ENCODE data around the gene PPID. TPM values are rescaled to one million over a fixed set of nuclear protein-coding genes. Genes with fewer than 3 reads are reported as not detected.
"Not testable (repeated sequence)": the region's sequence is repeated elsewhere in the genome, so short reads cannot be mapped to it uniquely, and the experiment has no call there.

Gene PPID
- total RNA-seq, 1 donor from 2014 or later = 27.8 TPM

DNA sequence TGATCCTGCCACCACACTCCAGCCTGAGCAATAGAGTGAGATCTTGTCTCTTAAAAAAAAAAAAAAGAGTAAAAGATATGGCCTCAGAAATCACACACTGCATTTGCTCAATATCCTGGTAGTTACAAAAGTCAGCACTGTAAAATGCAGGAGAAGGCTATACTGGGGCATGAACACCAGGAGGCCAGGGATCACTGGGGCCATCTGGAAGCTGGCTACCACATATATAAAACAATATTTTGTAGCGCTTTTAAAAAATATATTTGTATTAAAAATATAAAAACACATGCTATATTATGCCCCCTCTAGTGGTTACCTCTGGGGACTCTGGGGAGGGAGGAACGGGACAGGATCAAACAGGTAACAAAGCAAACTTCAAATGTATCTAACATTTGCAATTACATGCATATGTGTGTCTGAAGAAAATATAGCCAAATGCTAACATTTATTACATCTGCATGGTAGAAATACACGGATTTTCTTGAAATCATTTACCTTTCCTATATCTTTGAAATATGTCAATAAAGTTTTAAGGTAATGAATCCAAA is 55.5 kb downstream of the PPID start:
- Mint-ChIP-seq H3K9me3 (ENCODE audit: unreplicated experiment) (no peaks in the 10 kb centered on the region), H3K27me3 (ENCODE audit: low read depth, unreplicated experiment) (no peaks in the 10 kb centered on the region)

DNA sequence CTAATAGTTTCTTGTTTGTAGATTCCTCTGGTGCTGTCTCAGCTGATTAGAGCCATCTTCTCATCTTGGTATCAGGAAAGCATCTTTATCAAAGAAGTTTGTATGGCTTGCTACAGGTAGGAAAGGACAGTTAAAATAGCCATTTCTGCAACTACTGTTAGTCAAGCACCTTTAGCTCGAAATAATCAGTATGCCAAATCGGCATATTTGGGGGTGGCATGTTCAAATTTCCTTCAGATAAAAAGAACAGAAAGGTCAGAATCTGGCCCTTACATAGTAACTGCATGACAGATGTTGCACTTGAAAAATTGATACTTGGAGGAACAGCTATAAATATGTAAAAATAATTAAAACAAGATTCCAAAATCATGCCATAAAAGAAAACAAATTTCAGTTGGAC is 56.3 kb downstream of the PPID start:
- no peak overlapping the region for H2AFZ ChIP-seq (ENCODE audit: low read depth, low read length)
- Mint-ChIP-seq H3K27ac (ENCODE audit: unreplicated experiment) (no peak overlapping the region), H3K36me3 (ENCODE audit: low read depth, unreplicated experiment) (peaks cover 6% of the 10 kb centered on the region)

More for the DNA sequence above, 55.5 kb downstream of the PPID start:
- Histone ChIP-seq H4K20me1 (ENCODE audit: insufficient read depth, low read length) (no peaks in the 10 kb centered on the region), H3K4me3 (ENCODE audit: insufficient read depth, low read depth, low read length) (no peak overlapping the region), H3K4me2 (ENCODE audit: low read length) (no peak overlapping the region), H3K9me3 (ENCODE audit: insufficient read depth, low read depth, low read length) (no peaks in the 10 kb centered on the region), H3K27me3 (ENCODE audit: insufficient read depth, low read length) (no peaks in the 10 kb centered on the region), H3K4me1 (ENCODE audit: insufficient read depth, low read length) (peaks cover 7% of the 10 kb centered on the region), H3K36me3 (ENCODE audit: insufficient read depth, low read length) (no peaks in the 10 kb centered on the region), H3K79me2 (ENCODE audit: insufficient read depth, low read length) (peaks cover 53% of the 10 kb centered on the region), H3K27ac (ENCODE audit: low read depth, low read length) (no peak overlapping the region), H2AFZ (ENCODE audit: low read depth, low read length) (no peak overlapping the region), H3K9ac (ENCODE audit: low read length) (no peak overlapping the region)
- H3K4me3 Mint-ChIP-seq (ENCODE audit: unreplicated experiment) = no peak overlapping the region
- FAIRE-seq (no peak), DNase-seq (ENCODE audit: low read depth) (no peak)
- no peak overlapping the region for H3K27ac Mint-ChIP-seq (ENCODE audit: unreplicated experiment)
- peaks cover 6% of the 10 kb centered on the region for H3K36me3 Mint-ChIP-seq (ENCODE audit: low read depth, unreplicated experiment)
- no peak for TF ChIP-seq EZH2 (IDR thresholded peaks at IDR 0.05; ENCODE audit: insufficient read depth, low read length)
- TF ChIP-seq, protein P1, sequence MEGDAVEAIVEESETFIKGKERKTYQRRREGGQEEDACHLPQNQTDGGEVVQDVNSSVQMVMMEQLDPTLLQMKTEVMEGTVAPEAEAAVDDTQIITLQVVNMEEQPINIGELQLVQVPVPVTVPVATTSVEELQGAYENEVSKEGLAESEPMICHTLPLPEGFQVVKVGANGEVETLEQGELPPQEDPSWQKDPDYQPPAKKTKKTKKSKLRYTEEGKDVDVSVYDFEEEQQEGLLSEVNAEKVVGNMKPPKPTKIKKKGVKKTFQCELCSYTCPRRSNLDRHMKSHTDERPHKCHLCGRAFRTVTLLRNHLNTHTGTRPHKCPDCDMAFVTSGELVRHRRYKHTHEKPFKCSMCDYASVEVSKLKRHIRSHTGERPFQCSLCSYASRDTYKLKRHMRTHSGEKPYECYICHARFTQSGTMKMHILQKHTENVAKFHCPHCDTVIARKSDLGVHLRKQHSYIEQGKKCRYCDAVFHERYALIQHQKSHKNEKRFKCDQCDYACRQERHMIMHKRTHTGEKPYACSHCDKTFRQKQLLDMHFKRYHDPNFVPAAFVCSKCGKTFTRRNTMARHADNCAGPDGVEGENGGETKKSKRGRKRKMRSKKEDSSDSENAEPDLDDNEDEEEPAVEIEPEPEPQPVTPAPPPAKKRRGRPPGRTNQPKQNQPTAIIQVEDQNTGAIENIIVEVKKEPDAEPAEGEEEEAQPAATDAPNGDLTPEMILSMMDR (IDR thresholded peaks at IDR 0.05; ENCODE audit: insufficient read depth, low read depth, low read length) = peak; percentile 73
- peaks cover 8% of the 10 kb centered on the region for H3K4me1 Mint-ChIP-seq (ENCODE audit: low read depth, unreplicated experiment)

DNA sequence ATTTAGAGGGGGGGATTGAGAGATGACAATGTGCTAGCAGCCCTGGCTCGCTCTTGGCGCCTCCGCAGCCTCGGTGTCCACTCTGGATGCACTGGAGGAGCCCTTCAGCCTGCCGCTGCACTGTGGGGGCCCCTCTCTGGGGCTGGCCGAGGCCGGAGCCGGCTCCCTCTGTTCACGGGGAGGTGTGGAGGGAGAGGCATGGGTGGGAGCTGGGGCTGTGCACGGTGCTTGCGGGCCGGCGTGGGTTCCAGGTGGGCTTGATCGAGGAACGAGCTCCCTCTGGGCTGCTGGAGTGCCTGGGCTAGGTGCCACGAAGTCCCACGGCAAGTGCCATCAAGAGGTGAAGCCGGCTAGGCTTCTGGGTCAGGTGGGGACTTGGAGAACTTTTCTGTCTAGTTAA is 58.4 kb downstream of the PPID start:
- no peaks in the 10 kb centered on the region for H3K4me1 ChIP-seq (ENCODE audit: insufficient read depth, low read length)
- H3K27ac ChIP-seq (ENCODE audit: low read depth, low read length) = no peak overlapping the region
- H3K36me3 ChIP-seq (ENCODE audit: insufficient read depth, low read length) = no peaks in the 10 kb centered on the region
- H3K79me2 ChIP-seq (ENCODE audit: insufficient read depth, low read length) = peaks cover 33% of the 10 kb centered on the region
- no peaks in the 10 kb centered on the region for H4K20me1 ChIP-seq (ENCODE audit: insufficient read depth, low read length)
- no peak for FAIRE-seq
- no peak for TF ChIP-seq EZH2 (IDR thresholded peaks at IDR 0.05; ENCODE audit: insufficient read depth, low read length)
- TF ChIP-seq, protein P1 (IDR thresholded peaks at IDR 0.05; ENCODE audit: insufficient read depth, low read depth, low read length) = no peak
- Mint-ChIP-seq H3K9me3 (ENCODE audit: unreplicated experiment) (peaks cover 2% of the 10 kb centered on the region), H3K27me3 (ENCODE audit: low read depth, unreplicated experiment) (no peaks in the 10 kb centered on the region), H3K4me1 (ENCODE audit: low read depth, unreplicated experiment) (no peaks in the 10 kb centered on the region), H3K36me3 (ENCODE audit: low read depth, unreplicated experiment) (peaks cover 6% of the 10 kb centered on the region), H3K4me3 (ENCODE audit: unreplicated experiment) (no peak overlapping the region), H3K27ac (ENCODE audit: unreplicated experiment) (no peak overlapping the region)
- H3K9ac ChIP-seq (ENCODE audit: low read length) = no peak overlapping the region
- H3K9me3 ChIP-seq (ENCODE audit: insufficient read depth, low read depth, low read length) = no peaks in the 10 kb centered on the region
- H3K27me3 ChIP-seq (ENCODE audit: insufficient read depth, low read length) = no peaks in the 10 kb centered on the region
- DNase-seq (ENCODE audit: low read depth) = no peak
- H2AFZ ChIP-seq (ENCODE audit: low read depth, low read length) = no peak overlapping the region
- no peak overlapping the region for H3K4me2 ChIP-seq (ENCODE audit: low read length)
- H3K4me3 ChIP-seq (ENCODE audit: insufficient read depth, low read depth, low read length) = no peak overlapping the region

More for the DNA sequence above, 56.3 kb downstream of the PPID start:
- Histone ChIP-seq H3K4me1 (ENCODE audit: insufficient read depth, low read length) (peaks cover 7% of the 10 kb centered on the region), H3K4me3 (ENCODE audit: insufficient read depth, low read depth, low read length) (no peak overlapping the region), H3K9ac (ENCODE audit: low read length) (no peak overlapping the region), H3K36me3 (ENCODE audit: insufficient read depth, low read length) (no peaks in the 10 kb centered on the region), H3K9me3 (ENCODE audit: insufficient read depth, low read depth, low read length) (no peaks in the 10 kb centered on the region), H3K27me3 (ENCODE audit: insufficient read depth, low read length) (no peaks in the 10 kb centered on the region), H3K4me2 (ENCODE audit: low read length) (no peak overlapping the region), H3K27ac (ENCODE audit: low read depth, low read length) (no peak overlapping the region), H3K79me2 (ENCODE audit: insufficient read depth, low read length) (peaks cover 51% of the 10 kb centered on the region), H4K20me1 (ENCODE audit: insufficient read depth, low read length) (no peaks in the 10 kb centered on the region)
- FAIRE-seq (no peak), DNase-seq (ENCODE audit: low read depth) (no peak)
- no peak for TF ChIP-seq EZH2 (IDR thresholded peaks at IDR 0.05; ENCODE audit: insufficient read depth, low read length)
- TF ChIP-seq, protein P1 (IDR thresholded peaks at IDR 0.05; ENCODE audit: insufficient read depth, low read depth, low read length) = no peak
- Mint-ChIP-seq H3K4me1 (ENCODE audit: low read depth, unreplicated experiment) (peaks cover 8% of the 10 kb centered on the region), H3K4me3 (ENCODE audit: unreplicated experiment) (no peak overlapping the region), H3K9me3 (ENCODE audit: unreplicated experiment) (peaks cover 2% of the 10 kb centered on the region), H3K27me3 (ENCODE audit: low read depth, unreplicated experiment) (no peaks in the 10 kb centered on the region)

DNA sequence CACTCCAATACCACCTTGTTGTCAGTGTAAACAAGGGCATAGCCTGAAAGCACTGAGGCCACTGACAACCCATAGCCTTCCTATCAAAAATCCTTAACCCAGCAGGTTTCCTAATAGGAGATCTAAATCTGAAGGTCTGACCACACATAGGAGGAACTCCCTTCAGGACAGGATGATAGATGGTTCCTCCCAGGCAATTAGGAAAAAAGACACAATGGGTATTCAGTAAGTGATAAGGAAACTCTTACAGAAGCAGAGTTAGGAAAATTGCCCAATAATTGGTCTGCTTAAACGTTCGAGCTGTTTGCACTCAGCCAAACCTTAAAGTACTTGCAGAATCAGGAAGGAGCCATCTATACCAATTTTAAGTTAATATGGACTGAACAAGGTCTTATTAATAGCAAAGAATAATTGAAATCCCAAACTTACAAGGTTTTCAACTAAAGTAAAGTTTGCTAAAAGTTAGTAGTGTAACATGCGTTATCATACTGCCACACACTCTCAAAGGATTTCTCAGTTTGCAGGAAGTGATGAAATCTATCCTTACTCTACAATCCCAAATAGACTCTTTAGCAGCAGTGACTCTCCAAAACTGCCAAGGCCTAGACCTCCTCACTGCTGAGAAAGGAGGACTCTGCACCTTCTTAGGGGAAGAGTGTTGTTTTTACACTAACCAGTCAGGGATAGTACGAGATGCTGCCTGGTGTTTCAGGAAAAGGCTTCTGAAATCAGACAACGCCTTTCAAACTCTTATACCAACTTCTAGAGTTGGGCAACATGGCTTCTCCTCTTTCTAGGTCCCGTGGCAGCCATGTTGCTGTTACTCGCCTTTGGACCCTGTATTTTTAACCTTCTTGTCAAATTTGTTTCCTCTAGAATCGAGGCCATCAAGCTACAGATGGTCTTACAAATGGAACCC is 59.2 kb downstream of the PPID start:
- H3K4me3 ChIP-seq (ENCODE audit: insufficient read depth, low read depth, low read length); H3K4me1 Mint-ChIP-seq (ENCODE audit: low read depth, unreplicated experiment); H3K4me1 ChIP-seq (ENCODE audit: insufficient read depth, low read length); H2AFZ ChIP-seq (ENCODE audit: low read depth, low read length); H3K27me3 ChIP-seq (ENCODE audit: insufficient read depth, low read length); H3K4me2 ChIP-seq (ENCODE audit: low read length); H3K27ac Mint-ChIP-seq (ENCODE audit: unreplicated experiment); H3K27ac ChIP-seq (ENCODE audit: low read depth, low read length); H3K27me3 Mint-ChIP-seq (ENCODE audit: low read depth, unreplicated experiment); H3K9me3 Mint-ChIP-seq (ENCODE audit: unreplicated experiment); H3K36me3 Mint-ChIP-seq (ENCODE audit: low read depth, unreplicated experiment); H4K20me1 ChIP-seq (ENCODE audit: insufficient read depth, low read length); H3K9me3 ChIP-seq (ENCODE audit: insufficient read depth, low read depth, low read length); H3K36me3 ChIP-seq (ENCODE audit: insufficient read depth, low read length); H3K4me3 Mint-ChIP-seq (ENCODE audit: unreplicated experiment); H3K9ac ChIP-seq (ENCODE audit: low read length); FAIRE-seq: not testable (repeated sequence)
- H3K79me2 ChIP-seq (ENCODE audit: insufficient read depth, low read length) = peaks cover 25% of the 10 kb centered on the region
- DNase-seq (ENCODE audit: low read depth) = peak; percentile 18

All from astrocyte (in vitro differentiated cells and primary cell).